Neural crest cell (in vitro differentiated cells): ENCODE results near the gene PCDHGB1. TPM values are rescaled to one million over a fixed set of nuclear protein-coding genes. Genes with fewer than 3 reads are reported as not detected.
"Not testable (repeated sequence)": the region's sequence is repeated elsewhere in the genome, so short reads cannot be mapped to it uniquely, and the experiment has no call there.

Experiments used
- DNase-seq: peaks from one replicate; pipeline ENCODE4 v3.0.0; 2021; ENCODE audit warnings: low read depth, mixed read lengths, low spot score
- H3K27ac Mint-ChIP-seq: one replicate; pipeline ENCODE4 v1.8.0; 2021; ENCODE audit warnings: mild to moderate bottlenecking, mixed read lengths; ENCODE audit not compliant: unreplicated experiment
- H3K27me3 Mint-ChIP-seq: 2 replicates; pipeline ENCODE4 v1.8.0; 2021; ENCODE audit warnings: low read depth, mild to moderate bottlenecking, mixed read lengths
- H3K36me3 Mint-ChIP-seq: 2 replicates; pipeline ENCODE4 v1.8.0; 2021; ENCODE audit warnings: low read depth, mild to moderate bottlenecking, mixed read lengths
- H3K4me1 Mint-ChIP-seq: 2 replicates; pipeline ENCODE4 v1.8.0; 2021; ENCODE audit warnings: mixed read lengths
- H3K4me3 Mint-ChIP-seq: one replicate; pipeline ENCODE4 v1.8.0; 2021; ENCODE audit warnings: mild to moderate bottlenecking, mixed read lengths
- H3K9me3 Mint-ChIP-seq: 2 replicates; pipeline ENCODE4 v1.8.0; 2021; ENCODE audit warnings: mixed read lengths
- CTCF ChIP-seq: fragments of 200-600 bp; sonication (generic); conservative IDR thresholded peaks from 2 replicates; pipeline ENCODE4 v1.5.0; 2021; ENCODE audit warnings: antibody characterized with exemption, mild to moderate bottlenecking
- total RNA-seq: library from RNA; stranded (reverse); gene quantifications from 2 replicates; pipeline ENCODE4 v1.2.1, GENCODE V29; 2021

The PCDHGB1 gene
- total RNA-seq, 1 donor from 2014 or later = 3.0 TPM

GRCh38 chr5:141383345-141383744 is 33.4 kb downstream of the PCDHGB1 start:
- peaks cover 33% of the 10 kb centered on the region for H3K36me3 Mint-ChIP-seq
- H3K9me3 Mint-ChIP-seq = peaks cover 24% of the 10 kb centered on the region
- no peak for TF ChIP-seq CTCF

GRCh38 chr5:141384471-141385267 is 34.8 kb downstream of the PCDHGB1 start:
- Mint-ChIP-seq H3K9me3 (peaks cover 24% of the 10 kb centered on the region), H3K36me3 (peaks cover 39% of the 10 kb centered on the region), H3K4me1 (no peaks in the 10 kb centered on the region), H3K4me3 (no peak overlapping the region), H3K27me3 (no peaks in the 10 kb centered on the region), H3K27ac (no peak overlapping the region)
- DNase-seq = no peak
- no peak for TF ChIP-seq CTCF

More at GRCh38 chr5:141383345-141383744, 33.4 kb downstream of the PCDHGB1 start:
- H3K27ac Mint-ChIP-seq = no peak overlapping the region
- no peaks in the 10 kb centered on the region for H3K4me1 Mint-ChIP-seq
- no peak for DNase-seq
- no peaks in the 10 kb centered on the region for H3K27me3 Mint-ChIP-seq
- no peak overlapping the region for H3K4me3 Mint-ChIP-seq

GRCh38 chr5:141387557-141388311 is 37.8 kb downstream of the PCDHGB1 start, which contains the start of gene PCDHGB4:
PCDHGB4 (plus strand) TSS chr5:141387698; CDS start chr5:141387885, 187 bp downstream.
- H3K4me1 Mint-ChIP-seq, H3K27ac Mint-ChIP-seq, H3K27me3 Mint-ChIP-seq, DNase-seq: not testable (repeated sequence)
- Mint-ChIP-seq H3K4me3 (peak within 1 kb of the TSS; percentile 44), H3K36me3 (peaks cover 49% of the 10 kb centered on the region), H3K9me3 (peaks cover 30% of the 10 kb centered on the region)
- peak; percentile 71 for TF ChIP-seq CTCF

- H3K27me3 Mint-ChIP-seq = no peaks in the 10 kb centered on the region
- no peaks in the 10 kb centered on the region for H3K4me1 Mint-ChIP-seq
- H3K9me3 Mint-ChIP-seq = peaks cover 30% of the 10 kb centered on the region
- peaks cover 51% of the 10 kb centered on the region for H3K36me3 Mint-ChIP-seq
- H3K27ac Mint-ChIP-seq = no peak overlapping the region
- no peak for DNase-seq
- H3K4me3 Mint-ChIP-seq = no peak overlapping the region
- no peak for TF ChIP-seq CTCF
Observed at GRCh38 chr5:141388661-141389060, 38.8 kb downstream of the PCDHGB1 start.

- peaks cover 57% of the 10 kb centered on the region for H3K36me3 Mint-ChIP-seq
- H3K4me3 Mint-ChIP-seq = no peak overlapping the region
Observed at GRCh38 chr5:141389153-141390042, 39.5 kb downstream of the PCDHGB1 start.

More at GRCh38 chr5:141389153-141390042, 39.5 kb downstream of the PCDHGB1 start:
- H3K4me1 Mint-ChIP-seq = no peaks in the 10 kb centered on the region
- peaks cover 31% of the 10 kb centered on the region for H3K9me3 Mint-ChIP-seq
- no peak for TF ChIP-seq CTCF
- no peaks in the 10 kb centered on the region for H3K27me3 Mint-ChIP-seq
- H3K27ac Mint-ChIP-seq = peak overlapping the region; percentile 41
- no peak for DNase-seq
